NCI-H2227 treated with DMSO at 0.1 percent for 48 hours (cell line): Measurements from ENCODE around the gene SETD5.

Source experiments
- DNase-seq: peaks from one replicate; lab custom pipeline; 2025; lab: John Stamatoyannopoulos, UW

The SETD5 gene

GRCh38 chr3:9409981-9410854 is 12.8 kb downstream of the SETD5 start:
- no peak for DNase-seq

- no peak for DNase-seq
Measured at GRCh38 chr3:9411302-9411701, 13.9 kb downstream of the SETD5 start.

GRCh38 chr3:9412293-9412692 is 14.9 kb downstream of the SETD5 start:
- DNase-seq, result no peak

GRCh38 chr3:9414826-9415225 is 17.4 kb downstream of the SETD5 start:
- no peak for DNase-seq

GRCh38 chr3:9415485-9416138 is 18.2 kb downstream of the SETD5 start:
- no peak for DNase-seq

DNA sequence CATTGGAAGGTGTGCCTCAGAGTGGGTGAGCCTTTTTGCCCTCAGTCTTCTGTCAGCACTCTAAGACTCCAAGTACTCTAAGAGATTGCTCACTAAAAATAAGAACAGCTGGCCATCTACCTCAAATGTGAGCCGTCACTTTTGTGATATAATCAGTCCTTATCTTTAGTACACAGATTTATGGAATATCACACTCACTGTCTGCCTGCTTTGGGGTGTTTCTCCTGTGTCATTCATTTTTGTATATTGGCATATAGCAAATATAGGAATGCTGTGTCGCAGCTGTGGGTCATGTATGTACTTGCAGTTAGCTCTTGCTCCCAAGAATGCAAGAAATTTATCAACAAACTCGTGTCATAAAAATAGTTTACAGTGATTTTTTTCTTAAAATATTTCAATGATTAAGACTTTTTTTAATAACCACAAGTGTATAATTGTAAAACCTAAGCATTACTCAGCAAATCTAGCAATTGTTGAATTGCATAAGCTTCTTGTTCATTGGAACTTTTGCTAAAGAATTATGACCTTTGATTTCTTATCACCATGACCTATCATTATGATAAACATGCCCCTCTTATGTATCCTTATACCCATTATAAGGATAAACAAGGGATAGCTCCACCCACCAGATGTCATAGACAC is 18.8 kb downstream of the SETD5 start:
- DNase-seq, result no peak

- no peak for DNase-seq
Measured at GRCh38 chr3:9420850-9421549, 23.6 kb downstream of the SETD5 start.

GRCh38 chr3:9422712-9423424 is 25.5 kb downstream of the SETD5 start:
- DNase-seq, result peak; percentile 46

- no peak for DNase-seq
Measured at GRCh38 chr3:9428411-9428810, 31.0 kb downstream of the SETD5 start.

- no peak for DNase-seq
Measured at GRCh38 chr3:9430733-9431132, 33.3 kb downstream of the SETD5 start.

DNA sequence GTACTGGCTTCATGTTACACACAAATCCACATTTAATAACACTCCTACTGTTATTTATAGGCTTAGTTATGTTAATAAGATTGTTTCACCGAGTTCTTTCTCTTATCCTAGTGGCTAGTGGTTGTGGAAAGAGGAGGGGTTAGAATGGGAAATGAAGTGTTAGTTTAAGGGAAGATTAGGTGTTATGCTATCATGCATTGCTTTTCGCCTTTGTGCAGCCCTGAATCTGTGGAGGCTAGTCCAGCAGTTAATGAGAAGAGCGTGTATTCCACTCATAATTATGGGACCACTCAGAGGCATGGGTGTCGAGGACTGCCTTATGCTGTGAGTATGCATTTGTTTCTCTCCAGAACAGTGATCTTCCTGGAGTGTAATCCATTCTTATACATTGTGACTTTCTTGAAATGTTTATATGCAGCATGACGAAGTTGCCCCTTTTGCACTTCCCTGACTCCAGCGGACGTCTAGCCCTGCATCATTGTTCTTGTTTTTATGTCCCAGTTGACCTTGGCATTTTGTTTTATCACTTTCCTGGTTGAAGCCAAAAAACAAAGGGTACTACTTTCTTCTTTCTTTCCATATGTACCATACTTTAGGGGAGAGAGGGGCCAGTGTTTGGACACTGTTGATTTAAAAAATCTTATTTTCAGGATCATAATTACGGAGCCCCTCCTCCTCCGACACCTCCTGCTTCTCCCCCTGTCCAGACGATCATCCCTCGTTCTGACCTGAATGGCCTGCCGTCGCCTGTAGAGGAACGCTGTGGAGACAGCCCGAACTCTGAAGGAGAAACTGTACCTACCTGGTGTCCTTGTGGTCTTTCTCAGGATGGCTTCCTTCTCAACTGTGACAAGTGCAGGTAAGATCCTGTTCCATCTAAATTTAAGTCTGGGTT is 36.5 kb downstream of the SETD5 start:
- DNase-seq, result no peak

DNA sequence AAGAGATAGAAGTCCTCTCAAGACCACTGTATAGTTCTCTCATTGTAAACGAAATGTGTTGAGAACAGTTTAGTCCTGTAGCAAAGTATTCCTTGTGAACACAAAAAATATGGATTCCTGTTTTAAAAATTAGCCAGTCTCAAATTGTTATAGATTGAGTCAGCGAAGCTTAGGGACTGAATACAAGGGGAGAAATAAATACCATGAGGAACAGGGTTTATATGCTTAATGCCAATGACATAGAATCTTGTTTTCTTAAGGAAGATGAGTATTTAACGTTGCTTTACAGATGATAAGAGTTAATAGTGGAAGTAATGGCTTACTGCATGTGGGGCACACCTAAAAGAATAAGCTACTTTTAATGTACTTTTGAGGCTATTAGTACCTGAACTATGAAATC is 37.9 kb downstream of the SETD5 start:
- DNase-seq, result no peak

GRCh38 chr3:9439331-9439730 is 41.9 kb downstream of the SETD5 start:
- DNase-seq, result peak; percentile 2

DNA sequence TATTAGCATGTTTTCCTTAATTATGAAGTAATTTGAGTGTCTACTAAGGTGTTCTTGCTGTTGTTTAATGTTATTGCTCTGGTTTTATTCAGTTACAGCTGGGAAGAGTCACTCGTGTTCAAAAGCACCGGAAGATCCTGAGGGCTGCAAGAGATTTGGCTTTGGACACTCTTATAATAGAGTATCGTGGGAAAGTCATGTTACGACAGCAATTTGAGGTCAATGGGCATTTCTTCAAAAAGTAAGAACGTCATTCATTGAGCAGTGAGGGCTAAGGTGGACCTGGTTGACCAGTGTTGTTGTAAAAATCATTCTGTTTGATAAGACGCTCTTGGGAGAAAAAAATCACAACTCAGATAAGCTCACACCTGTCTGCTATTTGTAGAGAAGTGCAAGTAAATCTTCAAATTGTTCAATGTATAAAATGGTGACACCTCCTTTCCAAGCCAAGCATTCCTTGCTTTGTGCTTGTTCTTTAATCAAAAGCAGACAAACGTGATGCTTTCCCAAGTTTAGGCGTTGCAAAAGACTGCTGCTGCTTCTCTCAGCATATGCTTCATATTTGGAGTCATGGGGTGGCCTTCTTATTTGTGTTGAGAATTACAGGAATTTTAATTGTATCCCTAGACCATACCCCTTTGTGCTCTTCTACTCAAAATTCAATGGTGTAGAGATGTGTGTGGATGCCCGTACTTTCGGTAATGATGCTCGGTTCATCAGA is 44.2 kb downstream of the SETD5 start:
- no peak for DNase-seq

DNA sequence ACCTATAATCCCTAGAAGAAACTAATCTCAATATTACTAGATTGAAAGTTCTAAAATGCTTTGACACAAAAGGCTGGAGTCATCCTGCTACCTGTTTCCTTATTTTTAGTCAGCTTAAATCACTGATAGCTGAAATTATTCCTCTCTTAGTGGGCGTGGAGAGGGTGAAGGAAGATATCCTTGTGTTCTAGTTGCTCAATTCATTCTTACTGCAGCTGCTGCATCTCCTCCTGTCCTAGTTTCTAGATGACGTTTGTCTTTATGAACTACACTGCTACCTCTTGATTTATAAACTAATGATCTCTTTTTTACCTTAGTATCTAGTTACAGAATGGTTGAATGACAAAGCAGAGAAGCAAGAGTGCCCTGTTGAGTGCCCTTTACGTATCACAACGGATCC is 50.7 kb downstream of the SETD5 start:
- DNase-seq, result no peak

DNA sequence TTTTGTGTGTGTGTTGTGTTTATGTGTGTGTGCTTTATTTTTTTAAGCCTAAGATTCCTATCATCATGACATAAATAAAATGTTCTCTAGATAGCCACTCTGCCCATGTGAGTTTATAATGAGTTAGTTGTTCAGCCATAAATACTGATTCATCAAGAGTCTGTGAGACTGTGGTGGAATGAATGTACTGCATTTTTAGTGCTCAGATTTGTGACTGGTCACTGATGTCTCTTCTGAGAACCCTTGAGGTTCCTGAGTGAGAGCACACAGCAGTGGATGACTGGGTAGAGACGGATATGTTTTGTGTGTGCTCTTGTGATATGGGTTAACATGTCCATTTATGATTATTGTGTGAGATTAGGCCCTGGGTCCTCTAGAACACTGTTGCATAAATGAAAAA is 51.2 kb downstream of the SETD5 start:
- DNase-seq, result no peak

GRCh38 chr3:9450126-9450525 is 52.7 kb downstream of the SETD5 start:
- no peak for DNase-seq

GRCh38 chr3:9450991-9451390 is 53.6 kb downstream of the SETD5 start:
- DNase-seq, result no peak

GRCh38 chr3:9452417-9452816 is 55.0 kb downstream of the SETD5 start:
- DNase-seq, result no peak

- DNase-seq, result no peak
Measured at GRCh38 chr3:9455596-9456131, 58.2 kb downstream of the SETD5 start.
